K562 (cell line): ENCODE data around the gene ARHGEF33. TPM values are rescaled to one million over a fixed set of nuclear protein-coding genes. Genes with fewer than 3 reads are reported as not detected.

ENCODE experiments used
- ATAC-seq: fragments of 200-7000 bp; cut with Tn5 transposase; 3 replicates; pipeline ENCODE4 v1.9.1; 2020; ENCODE audit warnings: moderate library complexity
- BruUV-seq: library from RNA; stranded (reverse); fragments of 400-500 nt; replicated peaks from 2 replicates; lab custom pipeline; 2021; lab: Mats Ljungman, UMichigan
- CTCF ChIA-PET: fragments of 300-600 bp; formaldehyde crosslinking; extraction: SDS; loops from one replicate; lab custom pipeline; 2021; ENCODE audit warnings: low intra/inter-chr PET ratio; lab: Yijun Ruan, JAX
- POLR2A ChIA-PET: fragments of 300-600, 350-650 bp; sonication (Branson Sonifier 250); formaldehyde crosslinking; extraction: SDS; loops from one replicate; lab custom pipeline; 2021; ENCODE audit warnings: antibody characterized with exemption, inconsistent platforms; lab: Yijun Ruan, JAX
- DNase-seq, 4 experiments: peaks; one replicate each; pipeline versions ENCODE4 v3.0.0 to v3.0.0-alpha.2; 2011 to 2018; ENCODE audit warnings: low spot score in 3 of 4, mixed read lengths in 3 of 4; ENCODE audit errors: extremely low read depth in 1 of 4
- FAIRE-seq: peaks from 2 replicates; lab custom pipeline; 2011; peaks lifted over from hg19 to GRCh38; lab: Jason Lieb, UNC
- H2AFZ ChIP-seq: 2 replicates; pipeline ENCODE4 v1.6.0; 2011; ENCODE audit warnings: low read depth, low read length, control low read depth, inconsistent platforms
- H3K27ac ChIP-seq: fragments of 200-600 bp; 3 replicates; pipeline ENCODE4 v1.8.0; 2011; ENCODE audit warnings: low read depth, mild to moderate bottlenecking, control low read depth, inconsistent platforms, low read length, moderate library complexity, mixed read lengths; ENCODE audit errors: extremely low read depth
- H3K27me3 ChIP-seq, 2 experiments: fragments of 300-600 bp in 1 of 2; 2 replicates in 1 of 2; 3 replicates in 1 of 2; pipeline versions ENCODE4 v1.6.0 to v1.8.0; 2011; ENCODE audit warnings: inconsistent platforms in 2 of 2, low read length in 2 of 2, mild to moderate bottlenecking in 1 of 2, mixed read lengths in 1 of 2, moderate library complexity in 1 of 2; ENCODE audit not compliant: control insufficient read depth in 2 of 2, insufficient read depth in 2 of 2
- H3K36me3 ChIP-seq: fragments of 300-600 bp; 3 replicates; pipeline ENCODE4 v1.8.0; 2011; ENCODE audit warnings: mild to moderate bottlenecking, low read length, inconsistent platforms; ENCODE audit not compliant: control insufficient read depth, insufficient read depth
- H3K4me1 ChIP-seq, 2 experiments: fragments of 200-600 bp in 1 of 2; replicated peaks in 1 of 2; 2 replicates in 1 of 2; 3 replicates in 1 of 2; pipeline versions ENCODE4 v1.5.1 to v1.8.0; 2011; ENCODE audit warnings: inconsistent platforms in 2 of 2, low read length in 2 of 2, mild to moderate bottlenecking in 1 of 2, mixed read lengths in 1 of 2, moderate library complexity in 1 of 2; ENCODE audit not compliant: control insufficient read depth in 2 of 2, insufficient read depth in 2 of 2
- H3K4me2 ChIP-seq: 2 replicates; pipeline ENCODE4 v1.6.1; 2011; ENCODE audit warnings: low read length, control low read depth, inconsistent platforms, mixed read lengths; ENCODE audit not compliant: insufficient read depth
- H3K4me3 ChIP-seq: fragments of 200-600 bp; sonication (generic), shearing (Covaris generic); 2 replicates; pipeline ENCODE4 v1.5.1; 2016; ENCODE audit warnings: control low read depth, inconsistent platforms
- H3K79me2 ChIP-seq: fragments of 200-600 bp; 3 replicates; pipeline ENCODE4 v1.8.0; 2011; ENCODE audit warnings: low read length, inconsistent platforms; ENCODE audit not compliant: control insufficient read depth, insufficient read depth
- H3K9ac ChIP-seq, 2 experiments: 2 replicates each; pipeline versions ENCODE4 v1.6.0 to v1.6.1; 2011; ENCODE audit warnings: low read depth in 2 of 2, low read length in 2 of 2, control low read depth in 1 of 2, inconsistent platforms in 1 of 2, mild to moderate bottlenecking in 1 of 2, mixed read lengths in 1 of 2; ENCODE audit not compliant: insufficient read depth in 1 of 2
- H3K9me1 ChIP-seq: one replicate; pipeline ENCODE4 v1.6.0; 2011; ENCODE audit warnings: inconsistent platforms, mild to moderate bottlenecking, low read length, moderate library complexity; ENCODE audit not compliant: control insufficient read depth, insufficient read depth
- H3K9me3 ChIP-seq: replicated peaks from 2 replicates; pipeline ENCODE4 v1.5.1; 2011; ENCODE audit warnings: low read depth, low read length, inconsistent platforms; ENCODE audit not compliant: control insufficient read depth, insufficient read depth
- H4K20me1 ChIP-seq: replicated peaks from 2 replicates; pipeline ENCODE4 v1.6.1; 2011; ENCODE audit warnings: low read length, inconsistent platforms, mixed read lengths; ENCODE audit not compliant: control insufficient read depth, insufficient read depth
- ARID2 ChIP-seq: fragments of 450-650 bp; IDR thresholded peaks from 2 replicates; pipeline ENCODE4 v1.6.1; 2017; ENCODE audit warnings: antibody characterized with exemption, mild to moderate bottlenecking
- CBFA2T3 ChIP-seq: fragments of 450-650 bp; IDR thresholded peaks from 2 replicates; pipeline ENCODE4 v1.6.1; 2017
- CHD7 ChIP-seq: fragments of 200-600 bp; sonication (generic); IDR thresholded peaks from one replicate; pipeline ENCODE4 v1.6.1; 2012; ENCODE audit warnings: mild to moderate bottlenecking, low read depth, low read length, inconsistent platforms
- E2F5 ChIP-seq: sonication (generic); formaldehyde crosslinking; IDR thresholded peaks from 2 replicates; pipeline ENCODE4 v1.8.0; 2022; ENCODE audit warnings: mild to moderate bottlenecking, missing genetic modification reagents
- ESRRB ChIP-seq: fragments of 250-450 bp; sonication (Bioruptor Pico); IDR thresholded peaks from 2 replicates; pipeline ENCODE4 v1.5.0; 2020; ENCODE audit warnings: mild to moderate bottlenecking, moderate library complexity, borderline replicate concordance
- GABPA ChIP-seq: fragments of 200-800 bp; sonication (Bioruptor generic); conservative IDR thresholded peaks from 2 replicates; pipeline ENCODE4 v1.6.1; 2016; ENCODE audit warnings: low read depth, missing genetic modification characterization, missing compliant biosample characterization
- SMARCC2 ChIP-seq: fragments of 450-650 bp; IDR thresholded peaks from 2 replicates; pipeline ENCODE4 v1.6.1; 2017; ENCODE audit warnings: antibody characterized with exemption, moderate library complexity, mild to moderate bottlenecking, low read depth
- ZNF121 ChIP-seq: sonication (generic); formaldehyde crosslinking; conservative IDR thresholded peaks from 2 replicates; pipeline ENCODE4 v1.8.0; 2022; ENCODE audit warnings: missing genetic modification reagents
- ZNF282 ChIP-seq: sonication (generic); formaldehyde crosslinking; IDR thresholded peaks from 2 replicates; pipeline ENCODE4 v1.8.1; 2023; ENCODE audit warnings: missing genetic modification reagents
- ZNF384 ChIP-seq: IDR thresholded peaks from 2 replicates; pipeline ENCODE4 v1.6.1; 2012; ENCODE audit warnings: low read depth, low read length, improper control_type of control experiment
- whole genome bisulfite sequencing: fragments of 100-300 bp; shearing (Covaris generic); methylation state at CpG from one replicate; pipeline ENCODE4 v1.1.6; 2016; ENCODE audit warnings: low coverage, mixed read lengths; ENCODE audit not compliant: insufficient coverage; ENCODE audit errors: missing lambda C conversion rate; 5-methylcytosine and 5-hydroxymethylcytosine counted together
- in situ Hi-C: fragments of 300-500 bp; cut with MboI; formaldehyde crosslinking; loops from 4 replicates; pipeline ENCODE4 v1.15.0; 2018; ENCODE audit warnings: inconsistent platforms, mixed read lengths
- intact Hi-C: fragments of 100-400 bp; cut with micrococcal nuclease; formaldehyde crosslinking; loops from 2 replicates; pipeline ENCODE4 v1.14.2; 2022
- polyA plus RNA-seq, 8 experiments: library from polyadenylated mRNA; depleted of rRNA in 4 of 8; stranded (reverse) in 5 of 8; unstranded in 3 of 8; fragments of >200 nt; fragmentation: Nextera tagmentation in 2 of 8; fragmentation: Illumina TruSeq in 1 of 8; extraction: Ambion mirVana in 2 of 8; extraction: Trizol in 1 of 8; gene quantifications; 2 replicates each; pipeline versions ENCODE4 v1.2.1 to v1.2.3, GENCODE V29; 2011 to 2014; ENCODE audit warnings: inconsistent platforms in 1 of 8, missing spikeins in 1 of 8
- total RNA-seq, 7 experiments: library from RNA; depleted of rRNA in 6 of 7; stranded (reverse); fragments of >200 nt in 6 of 7; fragmentation: Illumina TruSeq in 2 of 7; extraction: Trizol in 2 of 7; gene quantifications; 2 replicates each; pipeline versions ENCODE4 v1.2.1 to v1.2.3, GENCODE V29; 2011 to 2021; ENCODE audit warnings: low replicate concordance in 1 of 7

Gene ARHGEF33
- total and polyA plus RNA-seq, 9 of the 15 experiments (the other 6 are each of a cell fraction or from before 2014, with no cell fraction given) = 0.01 to 0.08 (median 0.03) TPM; not detected in 5

GRCh38 chr2:38907743-38908562, 18.3 kb downstream of the ARHGEF33 start:
- Histone ChIP-seq H3K4me2 (no peak overlapping the region), H3K27ac (no peak overlapping the region), H2AFZ (no peak overlapping the region), H3K4me1 (no peaks in the 10 kb centered on the region), H3K36me3 (no peaks in the 10 kb centered on the region), H3K27me3 (no peaks in the 10 kb centered on the region; a peak in 1 of 5 replicates), H3K79me2 (no peaks in the 10 kb centered on the region), H3K9me3 (no peaks in the 10 kb centered on the region), H3K4me3 (no peak overlapping the region), H3K9ac (no peak overlapping the region), H3K9me1 (no peaks in the 10 kb centered on the region), H4K20me1 (no peaks in the 10 kb centered on the region)
- in situ Hi-C loops (no loop called here), intact Hi-C loops (no loop called here)
- 4% methylated on average over 2 of the region's 2 CpGs for WGBS
- BruUV-seq = no TSS peak
- ChIA-PET POLR2A (interaction anchor here (1.2 to 1.5 kb wide), 2 partner anchors 13 to 28 kb away, joined by 3 to 5 read pairs; no protein-coding TSS in a partner anchor), CTCF (no interaction called here)
- peak in 1 of 4 experiments; percentile 31 for DNase-seq
- peak; percentile 50 for ATAC-seq
- FAIRE-seq = no peak
- TF ChIP-seq SMARCC2 (no peak), ZNF384 (peak; percentile 60), ZNF121 (CRISPR knock-in tag) (peak; percentile 72), GABPA (tag) (no peak), ZNF282 (CRISPR knock-in tag) (no peak), CHD7 (no peak), ESRRB (no peak), CBFA2T3 (peak; percentile 65), E2F5 (no peak), ARID2 (no peak)
